KMS-11 (cell line): ENCODE results near the gene SLC12A9.
A peak's percentile ranks its signal among the peaks of the same experiment; 100 is the strongest.

ENCODE experiments used
- H2AFZ ChIP-seq: fragments of 200-600 bp; sonication (generic); 2 replicates; pipeline ENCODE4 v1.6.1; 2016; ENCODE audit warnings: antibody characterized with exemption, mixed run types, low read depth
- H3K27ac ChIP-seq: fragments of 200-600 bp; sonication (generic); 2 replicates; pipeline ENCODE4 v1.6.1; 2016; ENCODE audit warnings: mild to moderate bottlenecking, mixed run types
- H3K27me3 ChIP-seq: fragments of 200-600 bp; sonication (generic); 2 replicates; pipeline ENCODE4 v1.6.1; 2017; ENCODE audit warnings: mild to moderate bottlenecking, low read depth, mixed run types, moderate library complexity; ENCODE audit not compliant: insufficient read depth
- H3K36me3 ChIP-seq: fragments of 200-600 bp; sonication (generic); 2 replicates; pipeline ENCODE4 v1.6.1; 2017; ENCODE audit warnings: mild to moderate bottlenecking, mixed run types; ENCODE audit not compliant: insufficient read depth
- H3K4me1 ChIP-seq: fragments of 200-600 bp; sonication (generic); 2 replicates; pipeline ENCODE4 v1.6.1; 2016; ENCODE audit warnings: mild to moderate bottlenecking, low read depth, mixed run types; ENCODE audit not compliant: poor library complexity, severe bottlenecking
- H3K4me2 ChIP-seq: fragments of 200-600 bp; sonication (generic); 2 replicates; pipeline ENCODE4 v1.7.0; 2016; ENCODE audit warnings: mild to moderate bottlenecking, mixed run types
- H3K4me3 ChIP-seq: fragments of 200-600 bp; sonication (generic); IDR thresholded peaks from 2 replicates; pipeline ENCODE4 v1.6.1; 2017; ENCODE audit warnings: low read depth, low read length, mixed read lengths; ENCODE audit not compliant: insufficient read depth
- H3K79me2 ChIP-seq: fragments of 200-600 bp; sonication (generic); 2 replicates; pipeline ENCODE4 v1.6.1; 2016; ENCODE audit warnings: low read depth, mixed run types; ENCODE audit not compliant: insufficient read depth
- H3K9ac ChIP-seq: fragments of 200-600 bp; sonication (generic); 2 replicates; pipeline ENCODE4 v1.6.1; 2016; ENCODE audit warnings: mild to moderate bottlenecking, mixed run types
- H4K20me1 ChIP-seq: fragments of 200-600 bp; sonication (generic); 2 replicates; pipeline ENCODE4 v1.6.1; 2016; ENCODE audit warnings: mild to moderate bottlenecking, mixed run types; ENCODE audit not compliant: insufficient read depth
- TF ChIP-seq, protein P1 (sequence below): fragments of 200-600 bp; sonication (generic); conservative IDR thresholded peaks from 2 replicates; pipeline ENCODE4 v1.6.1; 2017; ENCODE audit warnings: low read depth, mild to moderate bottlenecking, antibody characterized with exemption, low read length, moderate library complexity, mixed read lengths

The SLC12A9 gene

GRCh38 chr7:100888291-100888987, 35.9 kb downstream of the SLC12A9 start:
- H3K36me3 ChIP-seq: peaks cover 14% of the 10 kb centered on the region; the same call in 1 of the 2 replicates
- no peak overlapping the region for H3K9ac ChIP-seq
- no peak overlapping the region for H3K4me3 ChIP-seq
- H3K79me2 ChIP-seq: no peaks in the 10 kb centered on the region
- TF ChIP-seq, protein P1, sequence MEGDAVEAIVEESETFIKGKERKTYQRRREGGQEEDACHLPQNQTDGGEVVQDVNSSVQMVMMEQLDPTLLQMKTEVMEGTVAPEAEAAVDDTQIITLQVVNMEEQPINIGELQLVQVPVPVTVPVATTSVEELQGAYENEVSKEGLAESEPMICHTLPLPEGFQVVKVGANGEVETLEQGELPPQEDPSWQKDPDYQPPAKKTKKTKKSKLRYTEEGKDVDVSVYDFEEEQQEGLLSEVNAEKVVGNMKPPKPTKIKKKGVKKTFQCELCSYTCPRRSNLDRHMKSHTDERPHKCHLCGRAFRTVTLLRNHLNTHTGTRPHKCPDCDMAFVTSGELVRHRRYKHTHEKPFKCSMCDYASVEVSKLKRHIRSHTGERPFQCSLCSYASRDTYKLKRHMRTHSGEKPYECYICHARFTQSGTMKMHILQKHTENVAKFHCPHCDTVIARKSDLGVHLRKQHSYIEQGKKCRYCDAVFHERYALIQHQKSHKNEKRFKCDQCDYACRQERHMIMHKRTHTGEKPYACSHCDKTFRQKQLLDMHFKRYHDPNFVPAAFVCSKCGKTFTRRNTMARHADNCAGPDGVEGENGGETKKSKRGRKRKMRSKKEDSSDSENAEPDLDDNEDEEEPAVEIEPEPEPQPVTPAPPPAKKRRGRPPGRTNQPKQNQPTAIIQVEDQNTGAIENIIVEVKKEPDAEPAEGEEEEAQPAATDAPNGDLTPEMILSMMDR: no peak
- H3K27me3 ChIP-seq: peaks cover 30% of the 10 kb centered on the region
- peak overlapping the region; percentile 76; the same call in 1 of the 2 replicates for H3K4me2 ChIP-seq
- no peaks in the 10 kb centered on the region for H3K4me1 ChIP-seq
- H3K27ac ChIP-seq: no peak overlapping the region
- no peak overlapping the region for H2AFZ ChIP-seq
- no peaks in the 10 kb centered on the region for H4K20me1 ChIP-seq

DNA sequence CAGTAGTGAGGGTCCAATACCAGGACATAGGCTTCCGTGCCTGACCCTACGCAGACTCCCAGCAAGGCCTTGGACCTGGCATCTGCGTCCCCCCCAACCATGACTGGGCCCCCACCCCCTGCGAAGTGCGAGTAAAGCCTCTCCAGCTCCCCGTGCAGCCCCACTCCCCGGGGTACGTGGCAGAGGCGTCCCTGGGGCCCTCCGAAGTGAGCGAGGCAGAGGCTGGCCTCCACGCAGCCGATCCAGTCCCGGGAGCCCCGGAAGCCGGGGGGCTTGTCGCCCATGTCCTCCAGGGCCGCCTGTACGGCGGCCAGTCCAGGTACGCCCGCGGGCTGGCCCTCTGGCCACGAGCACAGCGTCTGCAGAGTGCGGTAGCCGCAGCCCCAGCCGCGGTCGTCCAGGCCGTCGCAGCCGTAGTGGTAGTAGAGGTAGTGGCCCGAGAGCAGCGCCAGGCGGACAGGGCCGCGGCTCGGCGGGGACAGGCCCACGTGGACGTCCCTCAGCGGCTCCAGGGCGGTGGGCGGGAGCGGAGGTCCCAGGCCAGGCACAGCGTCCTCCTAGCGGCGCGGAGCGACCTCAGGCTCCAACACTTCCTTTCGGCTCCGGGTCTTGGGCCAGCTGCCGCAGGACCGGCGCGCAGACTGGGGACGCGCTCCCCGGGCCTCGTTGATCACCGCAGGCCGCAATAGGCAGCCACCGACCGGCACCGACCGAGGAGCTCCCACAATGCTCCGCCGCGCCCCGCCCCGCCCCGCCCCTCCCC, 36.7 kb downstream of the SLC12A9 start, which contains the start of gene UFSP1:
UFSP1 (minus strand) TSS at position 728 of the 763 bp plus-strand sequence; CDS start at position 284, 444 bp downstream.
- H2AFZ ChIP-seq: peak within 1 kb of the TSS; percentile 90
- peak within 1 kb of the TSS; percentile 64; the same call in 1 of the 2 replicates for H3K9ac ChIP-seq
- H3K36me3 ChIP-seq: peaks cover 14% of the 10 kb centered on the region; the same call in 1 of the 2 replicates
- H3K4me1 ChIP-seq: no peaks in the 10 kb centered on the region
- H3K27me3 ChIP-seq: peaks cover 38% of the 10 kb centered on the region
- peak within 1 kb of the TSS; percentile 42 for H3K27ac ChIP-seq
- peak within 1 kb of the TSS; percentile 91 for H3K4me2 ChIP-seq
- no peak within 1 kb of the TSS for H3K4me3 ChIP-seq
- no peaks in the 10 kb centered on the region for H3K79me2 ChIP-seq
- no peaks in the 10 kb centered on the region for H4K20me1 ChIP-seq
- TF ChIP-seq, protein P1: no peak

GRCh38 chr7:100890653-100891567, 38.4 kb downstream of the SLC12A9 start:
- peaks cover 5% of the 10 kb centered on the region; the same call in 1 of the 2 replicates for H3K36me3 ChIP-seq
- H3K27ac ChIP-seq: no peak overlapping the region
- no peaks in the 10 kb centered on the region for H4K20me1 ChIP-seq
- H2AFZ ChIP-seq: peak overlapping the region; percentile 90; the same call in 1 of the 2 replicates
- H3K79me2 ChIP-seq: no peaks in the 10 kb centered on the region
- peak overlapping the region; percentile 91 for H3K4me2 ChIP-seq
- peaks cover 4% of the 10 kb centered on the region for H3K4me1 ChIP-seq
- peaks cover 53% of the 10 kb centered on the region for H3K27me3 ChIP-seq
- TF ChIP-seq, protein P1: no peak
- H3K9ac ChIP-seq: no peak overlapping the region
- H3K4me3 ChIP-seq: no peak overlapping the region
